ENCODE results near the gene RAB11A. TPM values are rescaled to one million over a fixed set of nuclear protein-coding genes. Genes with fewer than 3 reads are reported as not detected.

The RAB11A gene
- polyA plus RNA-seq, 1 of the 3 experiments (the other 2 are of a cell fraction), result 352 TPM

GRCh38 chr15:65822316-65822715, 47.0 kb upstream of the RAB11A start:
- TF ChIP-seq MXI1 (IDR thresholded peaks at IDR 0.05; ENCODE audit: low read depth, low read length) (no peak), YY1 (IDR thresholded peaks at IDR 0.05; ENCODE audit: low read depth) (no peak), JUND (IDR thresholded peaks at IDR 0.05) (no peak), FOXJ3 (CRISPR knock-in tag; IDR thresholded peaks at IDR 0.05) (no peak), TAF1 (IDR thresholded peaks at IDR 0.05; ENCODE audit: borderline replicate concordance, low read depth, low read length) (no peak), FOXM1 (IDR thresholded peaks at IDR 0.05; ENCODE audit: low read depth) (no peak), TEAD4 (IDR thresholded peaks at IDR 0.05; ENCODE audit: borderline replicate concordance, insufficient read depth) (no peak), CTCF (IDR thresholded peaks at IDR 0.05) (no peak), ELF1 (IDR thresholded peaks at IDR 0.05) (no peak), RFX5 (IDR thresholded peaks at IDR 0.05; ENCODE audit: low read length) (no peak)
- CTCF ChIA-PET, result interaction anchor here (0.6 to 7.6 kb wide), 3 partner anchors 18 to 227 kb away, joined by 3 to 85 read pairs (median 3); no protein-coding TSS in a partner anchor
- Histone ChIP-seq H3K9me2 (no peaks in the 10 kb centered on the region), H3K9me3 (no peaks in the 10 kb centered on the region), H3K79me2 (ENCODE audit: insufficient read depth) (no peaks in the 10 kb centered on the region), H3K27ac (ENCODE audit: low read depth in 2 of 2, low read length in 1 of 2) (no peak overlapping the region), H3K4me2 (no peak overlapping the region), H2AFZ (ENCODE audit: low read depth) (no peak overlapping the region), H3F3A (replicated peaks; ENCODE audit: insufficient read depth) (peaks cover 5% of the 10 kb centered on the region), H3K27me3 (ENCODE audit: insufficient read depth) (no peaks in the 10 kb centered on the region), H3K4me3 (ENCODE audit: low read depth in 2 of 2, low read length in 1 of 2) (no peak overlapping the region), H3K9ac (no peak overlapping the region), H3K36me3 (replicated peaks in 1 of 2; ENCODE audit: control insufficient read depth in 1 of 2, insufficient read depth in 2 of 2, low read length in 1 of 2) (no peaks in the 10 kb centered on the region), H3K4me1 (ENCODE audit: control insufficient read depth in 1 of 2, insufficient read depth in 2 of 2, low read depth in 1 of 2, low read length in 1 of 2) (no peaks in the 10 kb centered on the region; a peak in 1 of 4 replicates), H4K20me1 (ENCODE audit: insufficient read depth) (no peaks in the 10 kb centered on the region)
- DNase-seq, result no peak
- POLR2A ChIA-PET, result no interaction called here
- 94% methylated on average over 3 of the region's 3 CpGs for WGBS (ENCODE audit: low lambda C conversion rate)

GRCh38 chr15:65824031-65824743, 45.1 kb upstream of the RAB11A start:
- POLR2A ChIA-PET, result interaction anchor here (0.8 kb wide), 1 partner anchor 45 kb away, joined by 3 read pairs; the partner anchor contains the start of gene RAB11A
- Histone ChIP-seq H3K9ac (no peak overlapping the region), H2AFZ (ENCODE audit: low read depth) (peak overlapping the region; percentile 36; the same call in 1 of the 2 replicates), H3F3A (replicated peaks; ENCODE audit: insufficient read depth) (peaks cover 5% of the 10 kb centered on the region), H3K4me1 (ENCODE audit: control insufficient read depth in 1 of 2, insufficient read depth in 2 of 2, low read depth in 1 of 2, low read length in 1 of 2) (no peaks in the 10 kb centered on the region; a peak in 1 of 4 replicates), H3K9me2 (no peaks in the 10 kb centered on the region), H3K4me2 (no peak overlapping the region), H3K27ac (ENCODE audit: low read depth in 2 of 2, low read length in 1 of 2) (no peak overlapping the region), H3K4me3 (ENCODE audit: low read depth in 2 of 2, low read length in 1 of 2) (no peak overlapping the region), H3K36me3 (replicated peaks in 1 of 2; ENCODE audit: control insufficient read depth in 1 of 2, insufficient read depth in 2 of 2, low read length in 1 of 2) (no peaks in the 10 kb centered on the region), H4K20me1 (ENCODE audit: insufficient read depth) (no peaks in the 10 kb centered on the region), H3K79me2 (ENCODE audit: insufficient read depth) (no peaks in the 10 kb centered on the region), H3K9me3 (no peaks in the 10 kb centered on the region), H3K27me3 (ENCODE audit: insufficient read depth) (no peaks in the 10 kb centered on the region)
- 69% methylated on average over 7 of the region's 7 CpGs for WGBS (ENCODE audit: low lambda C conversion rate)
- CTCF ChIA-PET, result interaction anchor here (0.6 to 7.6 kb wide), 40 partner anchors 8 to 298 kb away, joined by 3 to 85 read pairs (median 4); partner anchors contain the start of genes INTS14 and RAB11A
- TF ChIP-seq PBX3 (IDR thresholded peaks at IDR 0.05), result no peak
- TF ChIP-seq YY1 (IDR thresholded peaks at IDR 0.05; ENCODE audit: low read depth), result no peak
- TF ChIP-seq SMC3 (IDR thresholded peaks at IDR 0.05; ENCODE audit: low read depth, low read length), result peak; percentile 47; the same call in 1 of the 2 replicates
- no peak for TF ChIP-seq FOXM1 (IDR thresholded peaks at IDR 0.05; ENCODE audit: low read depth)
- TF ChIP-seq RAD21 (IDR thresholded peaks at IDR 0.05; ENCODE audit: low read length), result peak; percentile 77
- TF ChIP-seq EZH2phosphoT487 (IDR thresholded peaks at IDR 0.05; ENCODE audit: borderline replicate concordance, low read depth), result no peak
- no peak for TF ChIP-seq TEAD4 (IDR thresholded peaks at IDR 0.05; ENCODE audit: borderline replicate concordance, insufficient read depth)
- no peak for TF ChIP-seq MXI1 (IDR thresholded peaks at IDR 0.05; ENCODE audit: low read depth, low read length)
- TF ChIP-seq EP300 (IDR thresholded peaks at IDR 0.05; ENCODE audit: borderline replicate concordance in 1 of 2, low read depth in 1 of 2, low read length in 1 of 2), result no peak
- TF ChIP-seq MEF2A (IDR thresholded peaks at IDR 0.05; ENCODE audit: borderline replicate concordance, low read depth), result no peak
- TF ChIP-seq FOSL2 (IDR thresholded peaks at IDR 0.05; ENCODE audit: borderline replicate concordance, low read depth), result no peak
- TF ChIP-seq ZBTB33 (IDR thresholded peaks at IDR 0.05; ENCODE audit: borderline replicate concordance, low read depth), result no peak
- no peak for TF ChIP-seq NRF1 (IDR thresholded peaks at IDR 0.05; ENCODE audit: low read depth, low read length)
- TF ChIP-seq POLR2AphosphoS5 (IDR thresholded peaks at IDR 0.05; ENCODE audit: low read depth, low read length), result no peak
- TF ChIP-seq CTCF (IDR thresholded peaks at IDR 0.05), result peak; percentile 66
- DNase-seq, result peak; percentile 71
